Testis (tissue), 2 donors: ENCODE data around the gene GEMIN7.

Experiments
- POLR2A ChIP-seq: fragments of 450-650 bp; IDR thresholded peaks from one replicate; pipeline ENCODE4 v1.6.1; 2017; ENCODE audit warnings: antibody characterized with exemption, mild to moderate bottlenecking, moderate library complexity
- TF ChIP-seq, protein P1 (sequence below), 3 experiments: fragments of 450-650 bp in 2 of 3; fragments of 200-600 bp in 1 of 3; sonication (generic) in 1 of 3; IDR thresholded peaks; one replicate each; pipeline ENCODE4 v1.5.1; 2016 to 2019; ENCODE audit warnings: antibody characterized with exemption in 3 of 3, mild to moderate bottlenecking in 2 of 3, moderate library complexity in 1 of 3

DNA sequence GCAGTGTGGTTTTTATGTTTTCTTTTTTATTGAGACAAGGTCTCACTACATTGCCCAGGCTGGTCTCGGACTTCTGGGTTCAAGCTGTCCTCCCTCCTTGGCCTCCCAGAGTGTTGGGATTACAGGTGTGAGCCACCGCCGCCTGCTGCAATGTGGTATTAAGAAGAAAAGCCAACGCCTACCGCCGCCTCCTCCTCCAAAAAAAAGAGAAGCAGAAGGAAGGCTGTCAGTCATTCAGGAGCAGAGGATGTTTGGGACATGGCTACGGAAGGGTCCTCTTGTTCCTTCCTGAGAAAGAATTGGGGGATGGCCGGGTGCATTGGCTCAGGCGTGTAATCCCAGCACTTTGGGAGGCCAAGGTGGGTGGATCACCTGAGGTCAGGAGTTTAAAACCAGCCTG lies 15.1 kb downstream of the GEMIN7 start:
- TF ChIP-seq, protein P1, sequence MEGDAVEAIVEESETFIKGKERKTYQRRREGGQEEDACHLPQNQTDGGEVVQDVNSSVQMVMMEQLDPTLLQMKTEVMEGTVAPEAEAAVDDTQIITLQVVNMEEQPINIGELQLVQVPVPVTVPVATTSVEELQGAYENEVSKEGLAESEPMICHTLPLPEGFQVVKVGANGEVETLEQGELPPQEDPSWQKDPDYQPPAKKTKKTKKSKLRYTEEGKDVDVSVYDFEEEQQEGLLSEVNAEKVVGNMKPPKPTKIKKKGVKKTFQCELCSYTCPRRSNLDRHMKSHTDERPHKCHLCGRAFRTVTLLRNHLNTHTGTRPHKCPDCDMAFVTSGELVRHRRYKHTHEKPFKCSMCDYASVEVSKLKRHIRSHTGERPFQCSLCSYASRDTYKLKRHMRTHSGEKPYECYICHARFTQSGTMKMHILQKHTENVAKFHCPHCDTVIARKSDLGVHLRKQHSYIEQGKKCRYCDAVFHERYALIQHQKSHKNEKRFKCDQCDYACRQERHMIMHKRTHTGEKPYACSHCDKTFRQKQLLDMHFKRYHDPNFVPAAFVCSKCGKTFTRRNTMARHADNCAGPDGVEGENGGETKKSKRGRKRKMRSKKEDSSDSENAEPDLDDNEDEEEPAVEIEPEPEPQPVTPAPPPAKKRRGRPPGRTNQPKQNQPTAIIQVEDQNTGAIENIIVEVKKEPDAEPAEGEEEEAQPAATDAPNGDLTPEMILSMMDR (IDR thresholded peaks at IDR 0.05), result no peak
- TF ChIP-seq POLR2A, result no peak
